Muscle of leg (tissue), 11 donors: Measurements from ENCODE around the gene CEBPA. TPM values are rescaled to one million over a fixed set of nuclear protein-coding genes. Genes with fewer than 3 reads are reported as not detected.

Source experiments
- DNase-seq: peaks from one replicate; pipeline ENCODE4 v3.0.0; 2013
- H3K27ac ChIP-seq: one replicate; pipeline ENCODE4 v1.5.1; 2013; ENCODE audit warnings: mild to moderate bottlenecking, low read length, control low read depth
- H3K27me3 ChIP-seq: one replicate; pipeline ENCODE4 v1.6.1; 2013; ENCODE audit warnings: low read length; ENCODE audit not compliant: control insufficient read depth, insufficient read depth
- H3K36me3 ChIP-seq: one replicate; pipeline ENCODE4 v1.6.1; 2013; ENCODE audit warnings: low read length; ENCODE audit not compliant: control insufficient read depth, insufficient read depth
- H3K4me1 ChIP-seq: one replicate; pipeline ENCODE4 v1.6.1; 2013; ENCODE audit warnings: low read length; ENCODE audit not compliant: control insufficient read depth, insufficient read depth
- H3K4me3 ChIP-seq: one replicate; pipeline ENCODE4 v1.5.1; 2013; ENCODE audit warnings: low read length, control low read depth
- H3K9me3 ChIP-seq: replicated peaks from 2 replicates; pipeline ENCODE4 v1.6.1; 2013; ENCODE audit warnings: low read depth, low read length; ENCODE audit not compliant: control insufficient read depth
- WGBS: methylation state at CpG from one replicate; pipeline ENCODE4 v1.1.5; 2013; ENCODE audit warnings: missing lambda C conversion rate; ENCODE audit not compliant: insufficient coverage; 5-methylcytosine and 5-hydroxymethylcytosine counted together
- polyA plus RNA-seq, 8 donors: library from polyadenylated mRNA; unstranded; fragments of 120-200 nt; gene quantifications; one replicate each; pipeline versions ENCODE4 v1.2.1 to v1.2.3, GENCODE V29; 2013; ENCODE audit warnings: inconsistent platforms in 1 of 8, low replicate concordance in 1 of 8; ENCODE audit not compliant: insufficient read length in 8 of 8, insufficient read depth in 1 of 8
- total RNA-seq: library from RNA; stranded (reverse); fragments of 120-200 nt; gene quantifications from one replicate; pipeline ENCODE4 v1.2.4, GENCODE V29; 2013

CEBPA gene
- total and polyA plus RNA-seq, 9 donors: 3.9 to 11.3 (median 5.4) TPM

GRCh38 chr19:33312065-33312464 lies 9.7 kb upstream of the CEBPA start:
- Histone ChIP-seq H3K4me3 (no peak overlapping the region), H3K27ac (no peak overlapping the region), H3K36me3 (no peaks in the 10 kb centered on the region), H3K27me3 (peaks cover 12% of the 10 kb centered on the region), H3K4me1 (peaks cover 5% of the 10 kb centered on the region), H3K9me3 (peaks cover 3% of the 10 kb centered on the region)
- no peak for DNase-seq
- 79% methylated on average over 4 of the region's 6 CpGs for WGBS

GRCh38 chr19:33311326-33311682 lies 9.0 kb upstream of the CEBPA start:
- H3K4me1 ChIP-seq: peaks cover 5% of the 10 kb centered on the region
- no peak overlapping the region for H3K4me3 ChIP-seq
- 95% methylated on average over 3 of the region's 4 CpGs for WGBS
- peaks cover 12% of the 10 kb centered on the region for H3K27me3 ChIP-seq
- no peak overlapping the region for H3K27ac ChIP-seq
- no peak for DNase-seq
- peaks cover 3% of the 10 kb centered on the region for H3K9me3 ChIP-seq
- H3K36me3 ChIP-seq: no peaks in the 10 kb centered on the region

- WGBS: 48% methylated on average over 16 of the region's 18 CpGs
- DNase-seq: no peak
- Histone ChIP-seq H3K27me3 (peaks cover 12% of the 10 kb centered on the region), H3K4me3 (no peak overlapping the region), H3K36me3 (no peaks in the 10 kb centered on the region), H3K27ac (no peak overlapping the region), H3K4me1 (peaks cover 8% of the 10 kb centered on the region), H3K9me3 (peaks cover 3% of the 10 kb centered on the region)
Measured at GRCh38 chr19:33310606-33311325, 8.4 kb upstream of the CEBPA start.

GRCh38 chr19:33309826-33310225 lies 7.5 kb upstream of the CEBPA start:
- Histone ChIP-seq H3K27ac (no peak overlapping the region), H3K4me3 (no peak overlapping the region), H3K27me3 (peaks cover 16% of the 10 kb centered on the region), H3K4me1 (peaks cover 8% of the 10 kb centered on the region), H3K9me3 (peaks cover 3% of the 10 kb centered on the region), H3K36me3 (no peaks in the 10 kb centered on the region)
- DNase-seq: no peak
- WGBS: 83% methylated on average over 9 of the region's 10 CpGs

- Histone ChIP-seq H3K36me3 (no peaks in the 10 kb centered on the region), H3K9me3 (no peaks in the 10 kb centered on the region), H3K27ac (no peak overlapping the region), H3K4me3 (no peak overlapping the region), H3K4me1 (peaks cover 23% of the 10 kb centered on the region), H3K27me3 (peaks cover 32% of the 10 kb centered on the region)
- 89% methylated on average over 5 of the region's 12 CpGs for WGBS
- DNase-seq: no peak
Measured at GRCh38 chr19:33306853-33307792, 4.8 kb upstream of the CEBPA start.

GRCh38 chr19:33306191-33306590 lies 3.9 kb upstream of the CEBPA start:
- 29% methylated on average over 2 of the region's 5 CpGs for WGBS
- no peak for DNase-seq
- Histone ChIP-seq H3K36me3 (no peaks in the 10 kb centered on the region), H3K9me3 (no peaks in the 10 kb centered on the region), H3K27me3 (peaks cover 33% of the 10 kb centered on the region), H3K4me3 (no peak overlapping the region), H3K27ac (no peak overlapping the region), H3K4me1 (peaks cover 24% of the 10 kb centered on the region)

- DNase-seq: no peak
- Histone ChIP-seq H3K9me3 (no peaks in the 10 kb centered on the region), H3K27me3 (peaks cover 37% of the 10 kb centered on the region), H3K36me3 (no peaks in the 10 kb centered on the region), H3K4me3 (no peak overlapping the region), H3K27ac (no peak overlapping the region), H3K4me1 (peaks cover 29% of the 10 kb centered on the region)
- 83% methylated on average over 11 of the region's 12 CpGs for WGBS
Measured at GRCh38 chr19:33304760-33305647, 2.7 kb upstream of the CEBPA start.

GRCh38 chr19:33304371-33304759 lies 2.0 kb upstream of the CEBPA start:
- Histone ChIP-seq H3K27me3 (peaks cover 40% of the 10 kb centered on the region), H3K9me3 (no peaks in the 10 kb centered on the region), H3K36me3 (no peaks in the 10 kb centered on the region), H3K27ac (peak overlapping the region; percentile 82), H3K4me3 (no peak overlapping the region), H3K4me1 (peaks cover 36% of the 10 kb centered on the region)
- DNase-seq: no peak
- 28% methylated on average over 6 of the region's 13 CpGs for WGBS

- Histone ChIP-seq H3K4me1 (peaks cover 40% of the 10 kb centered on the region), H3K27me3 (peaks cover 45% of the 10 kb centered on the region), H3K4me3 (peak overlapping the region; percentile 80), H3K27ac (peak overlapping the region; percentile 82), H3K36me3 (no peaks in the 10 kb centered on the region), H3K9me3 (no peaks in the 10 kb centered on the region)
- peak; percentile 88 for DNase-seq
- 3% methylated on average over 29 of the region's 33 CpGs for WGBS
Measured at GRCh38 chr19:33303791-33304345, 1.5 kb upstream of the CEBPA start.
